ENCODE measurements around the gene FAM32A. TPM values are rescaled to one million over a fixed set of nuclear protein-coding genes. Genes with fewer than 3 reads are reported as not detected.
A peak's percentile ranks its signal among the peaks of the same experiment; 100 is the strongest.

Gene FAM32A
- polyA plus RNA-seq, 3 donors, result 92.2 to 245 (median 219) TPM

DNA sequence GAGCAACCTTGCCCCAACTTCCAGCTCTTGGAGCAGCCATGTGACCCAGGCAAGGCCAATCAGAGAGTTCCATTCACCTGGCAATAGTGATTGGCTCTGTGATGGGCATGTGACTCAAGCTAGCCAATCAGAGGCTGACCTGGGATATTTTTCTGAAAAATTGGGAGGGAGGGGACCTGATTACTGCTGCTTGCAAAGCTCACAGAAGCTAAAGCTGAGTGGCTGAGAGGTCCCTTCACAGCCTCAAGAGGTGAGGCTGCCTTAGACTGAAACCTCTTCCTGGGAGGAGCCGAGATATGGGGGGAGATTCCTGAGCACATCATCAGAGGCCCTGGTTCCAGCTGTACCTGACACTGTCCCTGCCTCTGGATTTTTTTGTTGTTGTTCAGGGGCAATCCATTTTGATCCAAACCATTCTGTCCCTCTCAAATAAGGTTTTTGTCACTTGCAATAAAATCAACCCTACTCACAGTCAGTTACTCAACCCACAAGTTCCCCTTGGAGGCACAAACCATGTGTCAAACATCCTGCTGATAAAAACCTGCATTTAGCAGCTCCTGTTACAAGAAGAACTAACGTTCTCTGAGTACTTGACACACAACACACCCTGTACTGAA, 16.6 kb upstream of the FAM32A start:
- H3K36me3 ChIP-seq (replicated peaks in 1 of 2; ENCODE audit: control insufficient read depth in 1 of 2, insufficient read depth in 2 of 2, low read length in 2 of 2), result no peaks in the 10 kb centered on the region
- H3K9me3 Mint-ChIP-seq, result peaks cover 0 to 7% (median 6%) of the 10 kb centered on the region in 7 donors
- intact Hi-C loops (cut with micrococcal nuclease), result no loop called here
- H3K9me3 ChIP-seq (replicated peaks in 1 of 2; ENCODE audit: control insufficient read depth in 1 of 2, insufficient read depth in 1 of 2, low read length in 2 of 2), result peaks cover 0 to 6% of the 10 kb centered on the region in 2 donors
- WGBS (ENCODE audit: insufficient coverage), result 50% methylated on average over 1 of the region's 2 CpGs
- no peak overlapping the region for H3K4me3 ChIP-seq (replicated peaks in 1 of 3; ENCODE audit: low read depth in 2 of 3, low read length in 3 of 3)
- peaks cover 0 to 2% (median 0%) of the 10 kb centered on the region in 3 donors for H3K27me3 Mint-ChIP-seq (ENCODE audit: low read depth in 3 of 3)
- TF ChIP-seq, protein P1, sequence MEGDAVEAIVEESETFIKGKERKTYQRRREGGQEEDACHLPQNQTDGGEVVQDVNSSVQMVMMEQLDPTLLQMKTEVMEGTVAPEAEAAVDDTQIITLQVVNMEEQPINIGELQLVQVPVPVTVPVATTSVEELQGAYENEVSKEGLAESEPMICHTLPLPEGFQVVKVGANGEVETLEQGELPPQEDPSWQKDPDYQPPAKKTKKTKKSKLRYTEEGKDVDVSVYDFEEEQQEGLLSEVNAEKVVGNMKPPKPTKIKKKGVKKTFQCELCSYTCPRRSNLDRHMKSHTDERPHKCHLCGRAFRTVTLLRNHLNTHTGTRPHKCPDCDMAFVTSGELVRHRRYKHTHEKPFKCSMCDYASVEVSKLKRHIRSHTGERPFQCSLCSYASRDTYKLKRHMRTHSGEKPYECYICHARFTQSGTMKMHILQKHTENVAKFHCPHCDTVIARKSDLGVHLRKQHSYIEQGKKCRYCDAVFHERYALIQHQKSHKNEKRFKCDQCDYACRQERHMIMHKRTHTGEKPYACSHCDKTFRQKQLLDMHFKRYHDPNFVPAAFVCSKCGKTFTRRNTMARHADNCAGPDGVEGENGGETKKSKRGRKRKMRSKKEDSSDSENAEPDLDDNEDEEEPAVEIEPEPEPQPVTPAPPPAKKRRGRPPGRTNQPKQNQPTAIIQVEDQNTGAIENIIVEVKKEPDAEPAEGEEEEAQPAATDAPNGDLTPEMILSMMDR (IDR thresholded peaks at IDR 0.05), result no peak
- no peaks in the 10 kb centered on the region for H4K20me1 ChIP-seq (ENCODE audit: insufficient read depth, low read length)
- H3K27ac Mint-ChIP-seq, result peak overlapping the region; percentile 69 to 92 (median 87)
- peak overlapping the region; percentile 60 for H2AFZ ChIP-seq (ENCODE audit: insufficient read depth, low read depth, low read length, poor library complexity, severe bottlenecking)
- peak; percentile 68 to 78 (median 73) for DNase-seq
- H3K4me1 ChIP-seq (ENCODE audit: control insufficient read depth in 1 of 2, insufficient read depth in 2 of 2, low read length in 2 of 2), result peaks cover 22 to 32% of the 10 kb centered on the region in 2 donors
- H3K4me1 Mint-ChIP-seq, result peaks cover 27% of the 10 kb centered on the region
- peak overlapping the region; percentile 1 for H3K4me2 ChIP-seq (replicated peaks; ENCODE audit: extremely low read depth, low read length, poor library complexity, severe bottlenecking)
- no peak overlapping the region for H3K9ac ChIP-seq (ENCODE audit: insufficient read depth, low read length, poor library complexity, severe bottlenecking)
- H3K27me3 ChIP-seq (ENCODE audit: control insufficient read depth in 2 of 2, insufficient read depth in 2 of 2, low read length in 2 of 2), result no peaks in the 10 kb centered on the region
- H3K4me3 Mint-ChIP-seq, result peak overlapping the region in 1 of 2 donors; percentile 57
- H3K27ac ChIP-seq (ENCODE audit: low read depth in 1 of 2, low read length in 2 of 2), result peak overlapping the region; percentile 63 to 81
- H3K79me2 ChIP-seq (ENCODE audit: insufficient read depth, low read length), result no peaks in the 10 kb centered on the region
- no peaks in the 10 kb centered on the region for H3K36me3 Mint-ChIP-seq

GRCh38 chr19:16170134-16170533, 15.1 kb upstream of the FAM32A start:
- intact Hi-C loops (cut with micrococcal nuclease), result loop anchor here in 1 of 2 donors (5.0 kb wide), 1 partner anchor 43 kb away; no protein-coding TSS in a partner anchor
- H3K4me1 ChIP-seq (ENCODE audit: control insufficient read depth in 1 of 2, insufficient read depth in 2 of 2, low read length in 2 of 2), result peaks cover 22 to 32% of the 10 kb centered on the region in 2 donors
- Mint-ChIP-seq H3K36me3 (no peaks in the 10 kb centered on the region), H3K9me3 (peaks cover 0 to 9% (median 8%) of the 10 kb centered on the region in 7 donors), H3K4me3 (no peak overlapping the region), H3K27me3 (ENCODE audit: low read depth in 3 of 3) (peaks cover 0 to 2% (median 0%) of the 10 kb centered on the region in 3 donors), H3K4me1 (peaks cover 27% of the 10 kb centered on the region), H3K27ac (no peak overlapping the region)
- H3K9ac ChIP-seq (ENCODE audit: insufficient read depth, low read length, poor library complexity, severe bottlenecking), result no peak overlapping the region
- no peak overlapping the region for H3K27ac ChIP-seq (ENCODE audit: low read depth in 1 of 2, low read length in 2 of 2)
- peak overlapping the region; percentile 35 for H2AFZ ChIP-seq (ENCODE audit: insufficient read depth, low read depth, low read length, poor library complexity, severe bottlenecking)
- H3K27me3 ChIP-seq (ENCODE audit: control insufficient read depth in 2 of 2, insufficient read depth in 2 of 2, low read length in 2 of 2), result no peaks in the 10 kb centered on the region
- H3K4me2 ChIP-seq (replicated peaks; ENCODE audit: extremely low read depth, low read length, poor library complexity, severe bottlenecking), result no peak overlapping the region
- no peaks in the 10 kb centered on the region for H3K36me3 ChIP-seq (replicated peaks in 1 of 2; ENCODE audit: control insufficient read depth in 1 of 2, insufficient read depth in 2 of 2, low read length in 2 of 2)
- no peak overlapping the region for H3K4me3 ChIP-seq (replicated peaks in 1 of 3; ENCODE audit: low read depth in 2 of 3, low read length in 3 of 3)
- peaks cover 0 to 9% of the 10 kb centered on the region in 2 donors for H3K9me3 ChIP-seq (replicated peaks in 1 of 2; ENCODE audit: control insufficient read depth in 1 of 2, insufficient read depth in 1 of 2, low read length in 2 of 2)
- TF ChIP-seq, protein P1 (IDR thresholded peaks at IDR 0.05), result no peak
- H3K79me2 ChIP-seq (ENCODE audit: insufficient read depth, low read length), result no peaks in the 10 kb centered on the region
- 60% methylated on average over 1 of the region's 1 CpG for WGBS (ENCODE audit: insufficient coverage)
- no peak for DNase-seq
- no peaks in the 10 kb centered on the region for H4K20me1 ChIP-seq (ENCODE audit: insufficient read depth, low read length)
